Immature natural killer cell (primary cell): Measurements from ENCODE around the gene CARD11. TPM values are rescaled to one million over a fixed set of nuclear protein-coding genes. Genes with fewer than 3 reads are reported as not detected.

Experiments
- DNase-seq, 3 donors: peaks; one replicate each; pipeline ENCODE4 v3.0.0; 2022; ENCODE audit warnings: mixed read lengths in 1 of 3
- H3K27ac Mint-ChIP-seq, 6 donors: one replicate each; pipeline ENCODE4 v1.8.0; 2020; ENCODE audit warnings: mixed read lengths in 6 of 6, mild to moderate bottlenecking in 5 of 6, inconsistent platforms in 4 of 6, moderate library complexity in 3 of 6
- H3K27me3 Mint-ChIP-seq, 3 donors: one replicate each; pipeline ENCODE4 v1.8.0; 2020 to 2021; ENCODE audit warnings: low read depth in 3 of 3, mild to moderate bottlenecking in 3 of 3, mixed read lengths in 3 of 3, moderate library complexity in 3 of 3, inconsistent platforms in 1 of 3
- H3K36me3 Mint-ChIP-seq, 3 donors: one replicate each; pipeline ENCODE4 v1.8.0; 2020; ENCODE audit warnings: mixed read lengths in 3 of 3, inconsistent platforms in 2 of 3, mild to moderate bottlenecking in 2 of 3
- H3K4me1 Mint-ChIP-seq, 2 donors: one replicate each; pipeline ENCODE4 v1.8.0; 2020; ENCODE audit warnings: inconsistent platforms in 2 of 2, mild to moderate bottlenecking in 2 of 2, mixed read lengths in 2 of 2, moderate library complexity in 1 of 2
- H3K4me3 Mint-ChIP-seq, 5 donors: one replicate each; pipeline ENCODE4 v1.8.0; 2020; ENCODE audit warnings: mild to moderate bottlenecking in 5 of 5, mixed read lengths in 5 of 5, inconsistent platforms in 3 of 5, moderate library complexity in 3 of 5
- H3K9me3 Mint-ChIP-seq, 6 donors: one replicate each; pipeline ENCODE4 v1.8.0; 2020; ENCODE audit warnings: mild to moderate bottlenecking in 6 of 6, mixed read lengths in 6 of 6, inconsistent platforms in 4 of 6, moderate library complexity in 3 of 6
- polyA plus RNA-seq, 3 donors: library from polyadenylated mRNA; unstranded; fragments of 300-500 nt; fragmentation: Illumina TruSeq; gene quantifications; one replicate each; pipeline ENCODE4 v1.2.3, GENCODE V29; 2021

Gene CARD11
- polyA plus RNA-seq, 3 donors from 2014 or later = 3.3 to 76.5 (median 18.7) TPM

DNA sequence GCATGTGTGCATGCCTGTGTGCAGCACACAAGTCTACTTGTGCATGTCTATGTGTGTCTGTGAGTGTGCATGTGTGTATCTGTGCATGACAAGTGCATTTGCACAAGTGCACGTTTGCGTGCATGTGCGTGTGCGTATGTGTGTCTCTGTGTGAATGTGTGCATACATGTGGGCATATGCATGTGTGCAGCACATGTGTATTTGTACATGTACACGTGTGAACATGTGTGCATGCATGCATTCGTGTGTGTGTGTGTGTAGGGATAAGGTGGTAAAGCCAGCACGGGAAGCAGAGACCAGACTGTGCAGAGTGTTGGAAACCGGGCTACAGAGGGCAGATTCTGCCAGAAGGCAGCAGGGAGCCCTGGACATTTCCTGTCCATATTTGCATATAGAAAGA is 163.6 kb downstream of the CARD11 start:
- Mint-ChIP-seq H3K27ac (no peak overlapping the region), H3K27me3 (peaks cover 2 to 4% (median 3%) of the 10 kb centered on the region in 3 donors), H3K4me3 (no peak overlapping the region), H3K9me3 (no peaks in the 10 kb centered on the region), H3K4me1 (peaks cover 13 to 14% of the 10 kb centered on the region in 2 donors), H3K36me3 (no peaks in the 10 kb centered on the region)
- no peak for DNase-seq

DNA sequence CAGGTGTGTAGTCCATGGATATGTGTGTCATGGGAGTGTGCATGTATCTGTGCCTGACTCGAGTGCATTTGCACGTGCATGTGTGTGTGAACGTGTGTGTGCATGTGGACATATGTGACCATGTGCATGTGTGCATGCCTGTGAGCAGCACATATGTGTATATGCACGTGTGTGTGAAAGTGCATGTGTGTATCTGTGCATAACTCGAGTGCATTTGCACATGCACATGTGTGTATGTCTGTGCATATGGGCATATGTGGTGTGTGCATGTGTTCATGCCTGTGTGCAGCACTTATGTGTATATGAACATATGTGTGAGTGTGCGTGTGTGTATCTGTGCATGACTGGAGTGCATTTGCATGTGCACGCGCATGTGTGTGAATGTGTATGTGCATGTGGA is 164.3 kb downstream of the CARD11 start:
- no peaks in the 10 kb centered on the region for H3K36me3 Mint-ChIP-seq
- H3K4me3 Mint-ChIP-seq = no peak overlapping the region
- H3K27ac Mint-ChIP-seq = no peak overlapping the region
- H3K9me3 Mint-ChIP-seq = no peaks in the 10 kb centered on the region
- H3K4me1 Mint-ChIP-seq = peaks cover 13 to 14% of the 10 kb centered on the region in 2 donors
- no peak for DNase-seq
- peaks cover 2 to 3% (median 2%) of the 10 kb centered on the region in 3 donors for H3K27me3 Mint-ChIP-seq

DNA sequence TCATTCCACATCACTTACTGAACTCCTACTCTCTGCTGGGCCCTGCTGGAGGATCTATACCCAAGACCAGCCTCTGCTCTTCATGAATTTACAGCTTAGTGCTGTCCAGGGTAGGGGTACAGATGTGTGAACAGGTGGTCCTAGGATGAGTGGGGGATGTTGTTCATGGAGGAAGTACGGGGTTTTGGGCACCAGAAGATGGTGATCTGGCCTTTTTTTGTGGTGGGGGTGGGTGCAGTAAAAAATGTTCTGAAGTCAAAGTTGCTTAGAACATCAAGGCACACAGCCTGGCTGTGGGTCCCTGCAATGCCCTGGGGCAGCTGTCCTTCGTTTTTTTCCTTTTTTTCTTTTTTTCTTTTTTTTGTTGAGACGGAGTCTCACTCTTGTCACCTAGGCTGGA is 165.4 kb downstream of the CARD11 start:
- Mint-ChIP-seq H3K9me3 (no peaks in the 10 kb centered on the region), H3K27ac (no peak overlapping the region), H3K36me3 (no peaks in the 10 kb centered on the region), H3K27me3 (peaks cover 2% of the 10 kb centered on the region in 3 donors), H3K4me1 (peaks cover 13 to 14% of the 10 kb centered on the region in 2 donors), H3K4me3 (no peak overlapping the region)
- DNase-seq = no peak

DNA sequence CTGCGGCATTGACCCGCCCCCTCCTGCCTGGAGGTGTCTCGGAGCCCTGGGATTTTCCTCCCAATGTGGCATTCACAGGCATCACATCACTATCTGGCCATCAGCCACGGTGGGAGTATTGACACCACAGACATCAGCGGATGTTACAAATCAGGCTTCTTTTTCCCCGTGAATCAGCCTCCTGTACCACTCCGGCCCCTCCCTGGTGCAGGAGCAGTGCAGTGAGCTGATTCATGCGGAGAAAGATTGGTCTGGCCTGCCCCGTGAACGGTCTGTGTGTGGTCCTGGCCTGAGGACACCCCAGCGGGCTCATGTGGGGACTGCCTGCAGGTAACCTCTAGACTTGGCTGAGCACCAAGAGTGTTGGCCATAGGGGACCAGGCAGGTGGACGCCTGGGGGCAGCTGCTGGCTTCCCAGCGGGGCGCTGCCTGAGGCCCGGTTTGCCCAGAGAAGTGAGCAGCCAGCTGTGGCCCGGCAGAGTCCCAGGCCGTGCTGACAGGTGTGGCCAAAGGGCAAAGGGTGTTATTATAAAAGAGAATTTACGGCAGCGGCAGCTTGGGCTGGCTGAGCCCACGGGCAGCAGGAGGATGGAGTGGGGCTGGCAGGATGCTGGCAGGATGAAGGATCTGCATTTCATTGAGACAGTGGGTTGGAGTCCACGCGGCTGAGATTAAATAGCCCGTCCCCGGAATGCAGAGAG is 167.5 kb downstream of the CARD11 start:
- no peak overlapping the region for H3K27ac Mint-ChIP-seq
- DNase-seq = no peak
- peaks cover 2 to 3% (median 2%) of the 10 kb centered on the region in 3 donors for H3K27me3 Mint-ChIP-seq
- peaks cover 13 to 14% of the 10 kb centered on the region in 2 donors for H3K4me1 Mint-ChIP-seq
- no peak overlapping the region for H3K4me3 Mint-ChIP-seq
- H3K36me3 Mint-ChIP-seq = no peaks in the 10 kb centered on the region
- H3K9me3 Mint-ChIP-seq = no peaks in the 10 kb centered on the region

DNA sequence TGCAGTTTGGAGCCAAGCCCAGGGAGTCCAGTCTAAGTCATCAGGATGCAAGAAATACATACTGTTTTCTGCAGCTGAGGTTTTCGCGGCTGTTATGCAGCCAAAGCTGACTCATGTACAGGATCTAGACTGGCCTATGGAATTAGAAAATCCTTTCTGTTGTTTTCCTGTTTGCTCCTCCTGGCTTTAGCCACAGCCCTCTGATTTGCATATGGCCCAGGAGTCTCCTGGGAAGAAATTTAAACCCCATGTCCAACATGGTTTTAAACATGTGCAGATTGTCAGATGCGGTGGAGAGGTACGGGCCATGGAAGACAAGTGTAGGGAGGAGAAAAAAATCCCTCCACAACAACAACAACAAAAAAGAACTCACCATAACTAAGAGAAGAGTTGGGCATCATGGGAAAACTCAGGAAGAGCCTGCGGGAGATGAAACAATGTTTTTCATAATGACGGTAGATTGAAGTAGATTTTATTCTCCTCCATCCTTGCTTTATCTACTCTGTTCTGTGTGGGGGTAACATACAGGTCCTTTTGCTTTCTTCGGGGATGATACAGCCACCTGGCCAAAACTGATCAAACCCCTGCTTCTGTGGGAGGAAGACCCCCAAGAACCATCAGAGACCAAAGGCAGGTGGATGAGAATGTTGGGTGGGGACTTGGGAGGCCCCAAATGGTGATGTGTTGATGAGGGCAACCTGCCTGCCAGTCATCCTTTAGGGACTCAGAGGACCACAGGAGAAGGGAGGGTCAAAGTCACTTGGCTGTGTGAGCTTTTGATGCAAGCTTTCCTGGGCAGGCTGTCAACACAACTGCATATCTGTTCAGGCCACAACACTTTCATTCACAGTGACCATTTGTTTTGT is 169.7 kb downstream of the CARD11 start:
- H3K27ac Mint-ChIP-seq = no peak overlapping the region
- no peaks in the 10 kb centered on the region for H3K36me3 Mint-ChIP-seq
- DNase-seq = no peak
- H3K9me3 Mint-ChIP-seq = no peaks in the 10 kb centered on the region
- peaks cover 10 to 16% of the 10 kb centered on the region in 2 donors for H3K4me1 Mint-ChIP-seq
- no peak overlapping the region for H3K4me3 Mint-ChIP-seq
- peaks cover 2 to 5% (median 2%) of the 10 kb centered on the region in 3 donors for H3K27me3 Mint-ChIP-seq

DNA sequence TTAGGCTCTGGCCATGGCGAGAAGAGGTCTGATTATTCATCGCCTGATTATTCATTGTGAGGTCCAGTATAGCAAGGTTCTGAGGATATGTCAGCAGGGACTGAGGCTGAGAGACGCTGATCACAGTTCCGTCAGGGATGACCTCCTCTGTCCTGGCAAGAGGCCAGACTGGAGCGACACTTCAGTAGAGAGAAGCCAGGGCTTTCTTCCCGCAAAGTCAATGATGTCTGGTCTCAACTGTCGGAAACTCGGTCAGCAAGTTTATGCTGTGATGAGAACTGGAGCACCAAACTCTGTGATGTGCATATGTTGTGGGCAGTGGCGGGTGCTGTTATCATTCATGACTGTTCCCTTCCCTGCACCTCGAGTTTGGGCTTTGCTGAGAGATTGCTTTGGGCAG is 170.5 kb downstream of the CARD11 start:
- no peak for DNase-seq
- peaks cover 4 to 8% of the 10 kb centered on the region in 2 donors for H3K4me1 Mint-ChIP-seq
- H3K4me3 Mint-ChIP-seq = no peak overlapping the region
- H3K9me3 Mint-ChIP-seq = no peaks in the 10 kb centered on the region
- no peaks in the 10 kb centered on the region for H3K36me3 Mint-ChIP-seq
- peaks cover 2 to 5% (median 2%) of the 10 kb centered on the region in 3 donors for H3K27me3 Mint-ChIP-seq
- H3K27ac Mint-ChIP-seq = no peak overlapping the region

DNA sequence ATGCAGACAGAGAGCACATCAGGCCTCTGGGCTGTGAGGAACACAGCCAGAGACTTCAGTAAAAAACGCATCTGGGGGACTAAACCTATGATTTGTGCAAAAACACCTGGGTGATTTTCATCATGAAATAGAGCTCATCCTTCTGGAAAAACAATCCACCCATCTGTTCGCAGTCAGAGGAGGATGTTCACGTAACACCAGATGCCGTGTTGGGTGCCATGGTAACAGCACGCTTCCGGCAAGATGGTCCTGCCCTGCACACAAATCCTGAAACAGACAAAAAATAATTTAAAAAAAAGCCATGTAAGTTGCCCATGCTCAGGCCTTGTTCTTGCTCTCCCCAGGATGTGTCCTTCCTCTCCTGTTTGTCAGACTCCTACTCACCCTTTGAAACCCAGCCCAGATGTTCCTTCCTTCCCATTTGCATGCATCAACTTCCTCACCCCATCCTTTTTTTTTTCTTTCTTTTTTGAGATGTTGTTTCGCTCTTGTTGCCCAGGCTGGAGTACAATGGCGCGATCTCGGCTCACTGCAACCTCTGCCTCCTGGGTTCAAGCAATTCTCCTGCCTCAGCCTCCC is 171.3 kb downstream of the CARD11 start:
- H3K4me3 Mint-ChIP-seq = no peak overlapping the region
- H3K27me3 Mint-ChIP-seq = peaks cover 2 to 5% (median 2%) of the 10 kb centered on the region in 3 donors

DNA sequence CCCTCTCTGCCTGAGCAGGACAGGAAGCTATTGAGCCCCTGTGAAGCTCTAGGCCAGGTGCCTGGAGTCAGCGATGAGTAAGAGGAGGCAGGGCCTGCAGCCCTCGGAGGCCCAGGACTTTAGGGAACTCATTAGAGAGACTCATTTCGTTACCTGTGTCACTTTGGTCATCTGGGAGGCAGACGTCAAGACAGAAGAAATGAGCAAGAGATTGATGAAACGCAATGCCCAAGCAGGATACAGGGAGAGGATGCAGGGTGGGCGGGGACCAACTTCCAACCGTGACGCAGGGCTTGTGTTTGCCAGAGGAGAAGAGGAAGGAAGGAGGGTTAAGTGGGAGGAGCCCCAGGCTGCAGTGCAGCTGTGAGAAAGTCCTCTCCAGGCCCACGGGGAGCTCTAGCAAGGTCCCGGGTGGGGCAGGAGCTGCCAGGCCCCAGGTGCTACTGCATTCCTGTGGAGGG is 173.2 kb downstream of the CARD11 start:
- Mint-ChIP-seq H3K4me1 (peaks cover 4 to 6% of the 10 kb centered on the region in 2 donors), H3K27me3 (peaks cover 2 to 5% (median 2%) of the 10 kb centered on the region in 3 donors), H3K9me3 (no peaks in the 10 kb centered on the region), H3K36me3 (no peaks in the 10 kb centered on the region), H3K4me3 (peak overlapping the region in 1 of 5 donors; percentile 25), H3K27ac (no peak overlapping the region)
- DNase-seq = no peak

More for the DNA sequence above, 171.3 kb downstream of the CARD11 start:
- H3K27ac Mint-ChIP-seq = no peak overlapping the region
- no peaks in the 10 kb centered on the region for H3K36me3 Mint-ChIP-seq
- H3K9me3 Mint-ChIP-seq = no peaks in the 10 kb centered on the region
- no peak for DNase-seq
- peaks cover 4 to 6% of the 10 kb centered on the region in 2 donors for H3K4me1 Mint-ChIP-seq

DNA sequence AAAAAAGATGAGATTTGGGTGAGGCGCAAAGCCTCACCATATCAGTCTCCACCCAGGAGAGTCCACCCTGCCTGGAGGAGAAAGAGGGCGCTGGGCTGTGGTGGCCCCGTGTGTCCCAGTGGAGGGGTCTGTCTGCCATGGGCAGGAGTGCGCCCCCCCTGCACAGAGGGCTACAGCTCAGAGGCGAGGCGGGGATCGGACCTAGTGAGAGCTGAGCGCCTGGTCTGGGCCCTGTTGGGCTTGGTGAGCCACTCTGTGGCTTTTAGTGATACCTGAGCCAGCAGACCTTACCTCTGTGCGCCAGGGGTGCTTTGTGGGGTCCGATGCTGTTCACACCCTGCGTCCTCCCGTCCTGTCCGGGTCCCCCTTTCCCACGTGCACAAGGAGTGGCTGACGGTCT is 173.7 kb downstream of the CARD11 start:
- H3K4me3 Mint-ChIP-seq = no peak overlapping the region
- no peak for DNase-seq
- H3K27ac Mint-ChIP-seq = no peak overlapping the region
- peaks cover 5 to 9% of the 10 kb centered on the region in 2 donors for H3K4me1 Mint-ChIP-seq
- peaks cover 0 to 5% (median 2%) of the 10 kb centered on the region in 3 donors for H3K27me3 Mint-ChIP-seq
- H3K36me3 Mint-ChIP-seq = no peaks in the 10 kb centered on the region
- H3K9me3 Mint-ChIP-seq = no peaks in the 10 kb centered on the region

DNA sequence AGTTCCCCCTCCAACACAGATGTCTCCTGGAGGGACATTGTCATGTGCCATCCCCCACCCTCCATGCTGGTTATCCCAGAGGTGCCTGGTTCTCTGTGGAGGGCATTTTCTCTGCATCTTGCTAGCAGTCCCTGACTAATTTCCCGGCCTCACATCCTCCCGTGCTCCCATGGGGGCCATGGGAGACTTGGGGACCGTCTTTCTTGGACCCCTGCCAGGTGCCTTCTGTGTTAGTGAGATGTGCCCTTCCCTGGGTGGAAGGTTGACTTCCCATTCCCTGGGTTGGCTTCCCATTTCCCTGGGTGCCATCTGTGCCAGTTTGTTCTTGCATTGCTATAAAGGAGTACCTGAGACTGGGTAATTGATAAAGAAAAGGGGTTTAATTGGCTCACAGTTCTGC is 177.1 kb downstream of the CARD11 start:
- no peak overlapping the region for H3K27ac Mint-ChIP-seq

DNA sequence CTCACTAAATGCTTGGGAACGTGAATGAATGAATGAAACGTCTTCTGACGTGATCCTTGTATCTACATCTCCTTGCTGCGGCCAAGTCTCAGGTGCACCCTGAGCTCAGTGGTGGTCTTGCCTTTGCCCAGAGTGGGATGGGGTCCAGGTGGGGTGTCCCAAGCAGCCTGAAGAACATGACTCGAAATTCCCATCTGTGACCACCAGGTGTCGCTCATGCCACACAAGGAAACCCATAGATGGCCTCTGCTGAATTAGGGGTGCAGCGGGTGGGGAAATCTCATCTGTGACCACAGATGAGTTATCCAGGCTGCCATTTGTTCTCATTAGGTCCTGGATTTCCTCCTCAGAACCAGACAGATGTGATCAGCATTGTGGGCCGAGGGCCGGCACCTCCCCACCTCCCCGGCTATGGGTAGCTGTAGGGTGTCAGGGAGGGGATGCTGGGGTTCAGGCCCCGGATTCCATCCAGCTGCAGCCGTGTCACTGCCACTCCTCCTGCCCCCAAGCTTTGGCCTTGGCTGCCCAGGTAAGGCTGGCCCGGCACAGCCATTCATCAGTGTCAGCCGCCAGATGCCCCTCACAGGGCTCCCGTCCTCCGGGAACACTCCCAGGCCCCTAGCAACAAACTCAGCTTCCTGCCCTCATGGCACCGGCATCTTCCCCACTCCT is 178.5 kb downstream of the CARD11 start:
- Mint-ChIP-seq H3K27ac (peak overlapping the region in 5 of 6 donors; percentile 44 to 92 (median 88)), H3K9me3 (no peaks in the 10 kb centered on the region), H3K27me3 (peaks cover 8 to 16% (median 8%) of the 10 kb centered on the region in 3 donors), H3K4me1 (peaks cover 24 to 32% of the 10 kb centered on the region in 2 donors), H3K4me3 (peak overlapping the region; percentile 64 to 85 (median 74)), H3K36me3 (no peaks in the 10 kb centered on the region)
- peak; percentile 63 to 73 (median 69) for DNase-seq

More for the DNA sequence above, 177.1 kb downstream of the CARD11 start:
- peaks cover 6 to 15% (median 10%) of the 10 kb centered on the region in 3 donors for H3K27me3 Mint-ChIP-seq
- no peak overlapping the region for H3K4me3 Mint-ChIP-seq
- no peak for DNase-seq
- H3K4me1 Mint-ChIP-seq = peaks cover 27 to 38% of the 10 kb centered on the region in 2 donors
- H3K36me3 Mint-ChIP-seq = no peaks in the 10 kb centered on the region
- H3K9me3 Mint-ChIP-seq = no peaks in the 10 kb centered on the region

DNA sequence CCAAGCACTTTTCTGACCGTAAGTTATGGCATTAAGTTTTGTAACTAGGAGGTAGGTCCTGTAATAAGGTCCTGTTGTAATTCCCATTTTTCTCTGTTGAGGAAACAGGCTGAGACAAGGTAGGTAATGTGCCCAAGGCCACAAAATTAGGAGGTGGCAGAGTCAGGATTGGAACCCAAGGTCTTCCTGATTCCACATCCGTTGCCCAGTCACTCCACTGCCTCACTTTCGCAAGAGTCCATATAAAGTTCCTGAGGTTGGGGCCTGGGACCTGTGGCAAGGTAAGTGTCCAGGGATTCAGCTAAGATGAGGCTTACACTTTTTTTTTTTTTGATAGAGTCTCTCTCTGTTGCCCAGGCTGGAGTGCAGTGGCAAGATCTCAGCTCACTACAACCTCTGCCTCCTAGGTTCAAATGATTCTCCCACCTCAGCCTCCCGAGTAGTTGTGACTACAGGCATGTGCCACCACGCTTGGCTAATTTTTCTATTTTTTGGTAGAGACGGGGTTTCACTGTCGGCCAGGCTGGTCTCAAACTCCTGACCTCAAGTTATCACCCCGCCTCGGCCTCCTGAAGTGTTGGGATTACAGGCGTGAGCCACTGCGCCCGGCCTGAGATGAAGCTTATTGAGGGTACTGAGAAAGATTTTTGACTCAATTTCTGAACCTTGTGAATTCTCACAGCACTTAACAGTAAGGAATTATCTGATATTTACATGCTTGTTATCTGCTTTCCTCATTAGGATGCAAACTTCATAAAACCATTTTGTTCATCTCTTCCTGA is 179.3 kb downstream of the CARD11 start:
- H3K27me3 Mint-ChIP-seq = peaks cover 8 to 22% (median 12%) of the 10 kb centered on the region in 3 donors
- no peaks in the 10 kb centered on the region for H3K9me3 Mint-ChIP-seq
- H3K4me3 Mint-ChIP-seq = peak overlapping the region in 4 of 5 donors; percentile 70 to 85 (median 72)
- peak overlapping the region in 5 of 6 donors; percentile 81 to 93 (median 90) for H3K27ac Mint-ChIP-seq
- peak in 1 of 3 donors; percentile 22 for DNase-seq
- peaks cover 24 to 32% of the 10 kb centered on the region in 2 donors for H3K4me1 Mint-ChIP-seq
- no peaks in the 10 kb centered on the region for H3K36me3 Mint-ChIP-seq
